Cerebellar nuclear complex (tissue), 1 donor: ENCODE measurements around the gene ZNF83.
"Not testable (repeated sequence)": the region's sequence is repeated elsewhere in the genome, so short reads cannot be mapped to it uniquely, and the experiment has no call there.

Experiments used
- DNase-seq, 2 experiments: peaks; one replicate each; lab custom pipeline; 2025; lab: John Stamatoyannopoulos, UW

Gene ZNF83

GRCh38 chr19:52637718-52638585 lies at the start of gene ZNF83:
Gene ZNF83, minus strand, starts transcription at chr19:52638355.
- DNase-seq: peak; percentile 27 to 58

- DNase-seq: no peak
These were observed 49.5 kb upstream of the ZNF83 start for GRCh38 chr19:52687684-52688083.

GRCh38 chr19:52685811-52686210 lies 47.7 kb upstream of the ZNF83 start:
- no peak for DNase-seq

GRCh38 chr19:52681216-52681615 lies 43.1 kb upstream of the ZNF83 start:
- not testable (repeated sequence) for DNase-seq

GRCh38 chr19:52679598-52679997 lies 41.4 kb upstream of the ZNF83 start:
- no peak for DNase-seq

GRCh38 chr19:52675239-52675638 lies 37.1 kb upstream of the ZNF83 start:
- DNase-seq: not testable (repeated sequence)

- DNase-seq: no peak
These were observed 34.9 kb upstream of the ZNF83 start for GRCh38 chr19:52673014-52673413.

- no peak for DNase-seq
These were observed 31.9 kb upstream of the ZNF83 start for GRCh38 chr19:52670046-52670445.

GRCh38 chr19:52669586-52669985 lies 31.4 kb upstream of the ZNF83 start:
- DNase-seq: no peak

GRCh38 chr19:52667972-52668371 lies 29.8 kb upstream of the ZNF83 start:
- no peak for DNase-seq

- DNase-seq: no peak
These were observed 28.4 kb upstream of the ZNF83 start for GRCh38 chr19:52666506-52666905.

- no peak for DNase-seq
These were observed 27.4 kb upstream of the ZNF83 start for GRCh38 chr19:52665529-52665928.

- DNase-seq: no peak
These were observed 26.9 kb upstream of the ZNF83 start for GRCh38 chr19:52665027-52665426.

- DNase-seq: no peak
These were observed 26.3 kb upstream of the ZNF83 start for GRCh38 chr19:52664461-52664860.

- no peak for DNase-seq
These were observed 24.5 kb upstream of the ZNF83 start for GRCh38 chr19:52662631-52663030.

GRCh38 chr19:52660981-52661380 lies 22.8 kb upstream of the ZNF83 start:
- no peak for DNase-seq

GRCh38 chr19:52659013-52659412 lies 20.9 kb upstream of the ZNF83 start:
- no peak for DNase-seq

GRCh38 chr19:52658595-52658994 lies 20.4 kb upstream of the ZNF83 start:
- no peak for DNase-seq

GRCh38 chr19:52653161-52653560 lies 15.0 kb upstream of the ZNF83 start:
- no peak for DNase-seq

- DNase-seq: no peak
These were observed 13.8 kb upstream of the ZNF83 start for GRCh38 chr19:52651956-52652355.

- DNase-seq: no peak
These were observed 10.3 kb upstream of the ZNF83 start for GRCh38 chr19:52648336-52649016.

GRCh38 chr19:52646571-52647217 lies 8.5 kb upstream of the ZNF83 start:
- DNase-seq: no peak

- DNase-seq: no peak
These were observed 2.8 kb upstream of the ZNF83 start for GRCh38 chr19:52640916-52641315.
